HG03196 (cell line): ENCODE measurements around the gene NINJ2.
"Not testable (repeated sequence)": the region's sequence is repeated elsewhere in the genome, so short reads cannot be mapped to it uniquely, and the experiment has no call there.

Source experiments
- ATAC-seq: cut with Tn5 transposase; IDR thresholded peaks from one replicate; pipeline ENCODE4 v1.9.1; 2021; ENCODE audit not compliant: unreplicated experiment

Gene NINJ2, protein sequence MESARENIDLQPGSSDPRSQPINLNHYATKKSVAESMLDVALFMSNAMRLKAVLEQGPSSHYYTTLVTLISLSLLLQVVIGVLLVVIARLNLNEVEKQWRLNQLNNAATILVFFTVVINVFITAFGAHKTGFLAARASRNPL

DNA sequence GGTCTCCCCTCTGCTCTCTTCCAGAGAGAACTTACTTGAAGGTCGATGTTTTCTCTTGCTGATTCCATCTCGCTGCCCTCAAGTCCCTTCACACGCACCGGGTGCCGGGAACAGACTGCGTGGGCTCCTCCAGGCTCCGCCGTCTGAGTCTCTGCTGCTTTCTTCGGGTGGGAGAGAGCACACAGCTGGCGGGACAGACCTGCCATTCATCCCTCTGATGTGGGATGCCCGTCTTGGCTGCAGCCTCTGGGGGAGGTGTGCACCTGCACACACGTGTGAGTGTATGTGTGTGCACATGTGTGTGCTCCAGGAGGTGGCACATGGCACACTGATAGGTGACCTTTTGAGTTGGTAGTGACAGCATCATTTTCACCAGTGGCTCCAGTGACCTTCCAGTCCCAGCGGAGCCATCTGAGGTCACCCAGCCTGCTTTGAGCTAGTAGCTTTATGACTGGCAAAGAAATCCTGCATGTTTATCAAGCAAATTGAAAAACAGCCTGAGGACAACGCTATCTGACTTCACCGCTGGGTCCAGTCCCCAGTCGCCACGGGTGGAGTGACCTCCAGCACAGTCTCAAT lies at the start of gene NINJ2:
Gene NINJ2, minus strand, starts transcription at position 153 of the 579 bp plus-strand sequence. Its CDS starts 85 bp downstream, at position 68.
- ATAC-seq, result no peak

DNA sequence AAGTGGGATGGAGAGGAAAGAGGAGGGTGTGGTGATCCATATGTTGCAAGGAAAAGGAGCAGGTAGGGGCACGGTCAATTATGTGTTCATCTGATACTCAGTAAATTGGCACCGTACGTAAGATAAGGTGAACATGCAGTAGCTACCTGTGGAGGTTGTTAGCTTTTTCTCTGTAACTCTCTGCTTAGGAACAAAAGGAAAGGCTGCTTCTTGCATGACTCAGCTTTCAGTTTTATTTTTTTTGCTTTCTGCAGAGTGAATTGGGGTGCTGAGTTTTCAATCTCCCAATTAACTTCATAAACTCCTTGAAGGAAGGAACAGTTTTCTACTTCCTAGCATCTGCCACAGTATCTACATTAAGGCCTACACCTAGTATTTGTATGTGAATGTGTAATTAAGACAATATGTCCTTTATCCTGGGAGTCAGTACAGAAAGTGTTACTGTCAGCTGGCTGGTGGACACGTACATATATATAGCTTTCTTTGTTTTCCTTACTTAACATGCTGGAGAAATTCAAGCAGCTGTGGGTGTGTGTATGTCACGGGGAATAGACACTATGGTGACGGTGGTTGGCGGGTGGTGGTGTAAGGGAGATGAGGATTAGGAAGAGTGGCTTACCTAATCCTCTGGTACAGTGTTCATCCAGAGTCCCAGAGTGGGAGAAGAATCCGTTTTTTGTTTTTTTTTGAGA lies 49.1 kb upstream of the NINJ2 start:
- ATAC-seq, result no peak

DNA sequence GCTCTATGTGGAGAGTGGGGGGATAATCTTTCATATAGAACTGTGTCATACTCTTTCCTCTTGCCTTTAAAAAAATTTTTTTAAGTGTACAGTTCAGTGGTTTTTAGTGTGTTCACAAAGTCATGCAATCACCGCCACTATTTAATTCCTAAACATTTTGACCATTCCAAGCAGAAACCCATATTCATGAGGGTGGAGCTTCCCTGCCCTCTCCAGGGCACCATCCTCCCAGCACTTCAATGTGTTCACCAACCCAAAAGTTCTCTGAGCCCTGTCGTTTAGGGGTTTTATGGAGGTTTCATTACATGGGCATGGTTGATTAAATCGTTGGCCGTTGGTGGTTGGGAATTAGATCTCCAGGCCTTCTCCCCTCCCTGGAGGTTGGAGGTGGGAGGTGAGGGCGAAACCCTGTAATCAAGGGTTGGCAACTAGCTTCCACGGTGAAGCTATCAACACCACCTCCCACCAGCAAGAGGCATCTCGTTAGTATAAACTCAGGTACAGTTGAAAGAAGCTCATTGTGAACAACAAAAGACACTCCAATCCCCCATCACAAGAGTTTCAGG lies 46.3 kb upstream of the NINJ2 start:
- no peak for ATAC-seq

DNA sequence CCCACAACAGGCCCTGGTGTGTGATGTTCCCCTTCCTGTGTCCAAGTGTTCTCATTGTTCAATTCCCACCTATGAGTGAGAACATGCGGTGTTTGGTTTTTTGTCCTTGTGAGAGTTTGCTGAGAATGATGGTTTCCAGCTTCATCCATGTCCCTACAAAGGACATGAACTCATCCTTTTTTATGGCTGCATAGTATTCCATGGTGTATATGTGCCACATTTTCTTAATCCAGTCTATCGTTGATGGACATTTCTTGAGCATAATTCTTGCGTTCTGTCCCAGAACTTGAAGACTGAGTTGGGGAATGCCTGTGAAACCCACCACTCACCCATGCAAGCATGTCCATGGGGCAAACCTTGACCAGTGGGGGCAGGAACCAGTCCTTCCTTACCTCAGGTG lies 44.8 kb upstream of the NINJ2 start:
- ATAC-seq, result not testable (repeated sequence)

DNA sequence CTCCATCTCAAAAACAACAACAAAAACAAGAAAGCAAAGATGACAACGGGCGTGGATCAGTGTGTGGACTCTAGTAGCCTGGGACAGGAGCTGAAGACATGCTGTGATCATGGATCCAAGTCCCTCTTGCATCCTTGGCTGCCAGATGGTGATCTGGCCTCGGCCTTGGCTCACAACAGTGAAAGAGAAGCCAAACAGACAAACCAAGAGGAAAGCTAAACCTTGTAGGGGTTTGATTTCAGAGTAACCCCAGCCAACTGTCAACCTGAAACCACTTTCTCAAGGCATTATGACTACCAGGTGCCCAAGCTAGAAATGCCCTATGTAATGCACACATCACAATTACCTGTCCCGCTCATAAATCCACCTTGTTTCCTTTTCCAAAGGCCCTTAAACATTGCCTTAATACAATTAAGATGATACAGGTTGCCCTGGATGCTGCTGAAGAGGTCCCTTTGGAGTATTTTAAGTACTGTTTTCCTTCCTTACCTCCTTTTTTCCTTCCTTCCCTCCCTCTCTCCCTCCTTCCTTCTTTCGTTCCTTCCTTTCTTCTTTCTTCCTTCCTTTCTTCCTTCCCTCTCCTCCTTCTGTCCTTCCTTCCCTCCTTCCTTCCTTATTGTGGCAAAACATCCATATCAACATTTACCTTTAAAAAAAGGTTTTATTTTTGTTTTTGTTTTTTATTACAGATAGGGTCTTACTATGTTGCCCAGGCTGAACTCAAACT lies 41.4 kb upstream of the NINJ2 start:
- no peak for ATAC-seq

DNA sequence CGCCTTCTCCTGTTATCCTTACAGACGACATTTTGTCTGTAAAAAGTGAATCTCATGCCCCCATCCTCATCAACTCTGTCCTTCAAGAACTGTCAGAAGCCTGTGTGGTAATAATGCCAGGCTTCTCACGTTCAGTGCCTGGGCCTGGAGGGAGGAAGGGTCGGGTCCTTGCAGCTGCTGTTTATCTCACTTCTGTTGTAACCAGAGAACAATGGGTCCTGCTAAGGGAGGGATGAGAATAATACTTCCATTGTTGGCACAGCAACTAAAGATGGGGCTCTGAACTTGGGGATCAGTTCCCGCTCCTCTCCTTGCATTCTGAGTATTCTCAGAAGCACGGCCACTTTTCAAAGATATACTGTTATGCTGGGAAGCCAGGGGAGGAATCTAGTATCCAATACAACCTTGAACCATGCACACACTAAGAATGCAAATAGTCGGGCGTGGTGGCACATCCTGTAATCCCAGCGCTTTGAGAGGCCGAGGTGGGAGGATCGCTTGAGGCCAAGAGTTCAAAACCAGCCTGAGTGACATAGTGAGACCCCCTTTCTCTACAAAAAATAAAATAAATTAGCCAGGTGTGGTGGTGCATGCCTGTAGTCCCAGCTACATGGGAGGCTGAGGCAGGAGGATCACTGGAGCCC lies 38.8 kb upstream of the NINJ2 start:
- no peak for ATAC-seq

DNA sequence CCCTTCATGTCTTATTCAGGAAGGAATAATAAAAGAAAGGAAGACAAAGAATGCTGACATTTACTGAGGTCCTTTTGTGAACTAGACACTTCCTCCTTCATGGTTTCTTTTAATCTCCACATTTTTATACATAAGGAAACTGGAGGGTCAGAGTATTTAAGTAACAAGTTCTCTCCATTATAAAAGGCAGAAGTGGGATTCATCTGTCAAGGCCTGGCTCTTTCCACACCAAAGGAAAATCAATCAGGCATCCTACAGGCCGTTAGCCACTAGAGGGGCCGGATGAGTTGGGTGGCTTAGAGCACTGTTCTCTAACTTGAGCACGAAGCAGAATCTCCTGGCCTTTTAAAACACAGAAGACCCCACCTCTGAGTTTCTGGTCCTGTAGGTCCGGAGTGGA lies 36.8 kb upstream of the NINJ2 start:
- no peak for ATAC-seq

DNA sequence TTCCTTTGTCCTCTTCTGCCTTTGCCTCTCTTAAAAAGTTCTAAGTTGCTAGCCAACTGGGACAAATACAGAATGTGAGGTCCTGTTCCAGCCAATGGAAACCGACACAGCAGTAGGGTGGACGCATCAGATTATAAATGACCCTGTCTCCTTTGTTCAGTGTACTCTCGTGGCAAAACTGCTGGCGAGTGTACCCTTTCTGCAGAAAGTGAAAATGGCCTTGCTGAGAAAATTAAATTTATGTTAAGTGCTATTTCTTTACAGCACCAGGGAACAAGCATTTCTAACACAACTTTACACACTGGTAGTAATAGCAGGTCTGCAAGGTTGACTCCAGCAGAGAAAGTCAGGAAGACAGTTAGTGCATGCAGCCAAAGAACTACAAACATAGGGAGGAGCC lies 35.0 kb upstream of the NINJ2 start:
- not testable (repeated sequence) for ATAC-seq

DNA sequence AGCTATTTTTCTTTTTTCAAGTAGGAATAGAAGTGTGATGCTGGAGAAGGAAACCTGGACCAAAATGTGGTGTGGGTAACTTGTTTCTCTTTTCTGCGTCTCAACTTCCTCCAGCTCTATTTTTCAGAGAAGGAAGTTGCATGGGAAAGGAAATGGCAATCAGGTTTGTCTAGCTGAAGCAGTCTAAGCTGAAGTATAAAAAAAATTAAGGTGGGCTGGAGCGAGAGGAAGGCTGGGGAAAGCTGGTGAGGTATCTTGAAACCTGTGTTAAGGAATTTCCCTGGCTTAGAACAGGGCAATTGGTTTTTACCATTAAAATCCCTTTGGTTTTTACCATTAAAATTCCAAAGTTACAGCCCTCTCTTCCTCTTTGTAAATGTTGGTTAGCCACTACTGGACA lies 34.2 kb upstream of the NINJ2 start:
- no peak for ATAC-seq

DNA sequence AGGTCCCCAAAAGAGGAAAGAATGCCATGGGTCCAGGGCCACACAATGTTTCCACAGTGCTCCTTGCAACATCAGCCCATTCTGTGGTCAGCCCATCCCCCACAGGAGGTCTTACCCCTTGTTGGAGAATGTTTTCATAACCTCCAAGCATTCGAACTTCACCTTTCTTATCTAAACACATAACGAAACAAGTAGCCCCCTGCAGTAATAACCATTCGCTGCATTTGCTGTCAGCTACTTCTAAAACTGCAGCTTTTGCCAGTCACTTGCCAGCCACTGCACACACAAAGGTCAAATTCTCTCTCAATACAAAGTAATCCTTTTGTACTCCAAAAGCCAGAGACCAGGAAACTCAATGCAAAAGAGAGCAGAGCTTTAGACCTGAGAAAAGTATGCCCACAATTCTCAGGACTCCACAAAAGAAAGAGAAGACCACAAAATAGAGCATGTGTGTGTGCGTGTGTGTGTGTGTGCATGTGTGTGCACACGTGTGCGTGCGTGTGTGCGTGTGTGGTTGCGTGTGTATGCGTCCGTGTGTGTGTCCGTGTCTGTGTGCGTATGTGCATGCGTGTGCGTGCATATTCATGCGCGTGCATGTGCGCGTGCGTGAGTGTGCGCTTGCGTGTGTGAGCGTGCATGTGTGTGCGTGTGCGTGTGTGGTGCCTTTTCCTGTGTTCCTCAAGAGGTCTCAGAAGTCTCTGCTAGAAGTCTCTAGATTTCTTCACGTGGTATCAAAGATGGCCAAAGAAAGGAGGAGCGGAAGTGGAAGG lies 31.7 kb upstream of the NINJ2 start:
- no peak for ATAC-seq

DNA sequence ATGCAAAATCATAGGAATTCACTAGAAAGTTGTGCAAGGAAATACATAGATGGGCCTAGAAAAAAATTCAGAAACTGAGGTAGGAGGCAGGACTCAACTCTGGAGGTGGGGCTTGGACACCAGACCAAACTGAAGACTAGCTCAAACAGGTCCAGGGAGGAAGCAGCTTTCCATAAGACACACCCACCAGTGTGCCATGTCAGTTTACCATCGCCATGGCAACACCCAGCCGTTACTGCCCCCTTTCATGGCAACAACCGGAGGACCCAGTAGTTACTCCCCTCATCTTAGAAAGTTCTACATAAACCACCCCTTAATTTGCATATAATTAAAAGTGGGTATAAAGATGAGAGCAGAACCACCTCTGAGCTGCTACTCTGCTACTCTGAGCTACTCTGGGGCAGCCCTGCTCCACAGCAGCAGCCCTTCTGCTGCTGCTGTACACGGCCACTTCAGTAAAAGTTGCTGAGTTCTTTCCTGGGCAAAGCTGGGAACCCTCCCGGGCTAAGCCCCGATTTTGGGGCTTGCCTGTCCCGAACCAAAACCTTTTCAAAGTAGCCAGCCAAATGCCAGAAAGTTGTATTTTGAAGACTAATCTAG lies 30.8 kb upstream of the NINJ2 start:
- no peak for ATAC-seq

DNA sequence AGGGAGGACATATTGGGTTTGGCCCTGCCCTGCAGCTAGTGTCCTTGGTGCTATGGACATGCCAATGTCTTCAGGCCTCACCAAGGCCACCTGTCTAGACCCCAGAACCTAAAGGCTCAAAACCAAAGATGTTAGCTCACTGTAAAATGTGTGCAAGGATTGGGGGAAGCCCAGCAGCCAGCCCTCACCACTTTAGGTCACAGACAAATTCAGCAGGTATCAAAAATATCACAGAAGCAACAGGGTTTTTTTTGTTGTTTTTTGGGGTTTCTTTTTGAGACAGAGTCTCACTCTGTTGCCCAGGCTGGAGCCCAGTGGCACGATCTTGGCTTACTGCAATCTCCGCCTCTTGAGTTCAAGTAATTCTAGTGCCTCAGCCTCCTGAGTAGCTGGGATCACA lies 29.0 kb upstream of the NINJ2 start:
- no peak for ATAC-seq

DNA sequence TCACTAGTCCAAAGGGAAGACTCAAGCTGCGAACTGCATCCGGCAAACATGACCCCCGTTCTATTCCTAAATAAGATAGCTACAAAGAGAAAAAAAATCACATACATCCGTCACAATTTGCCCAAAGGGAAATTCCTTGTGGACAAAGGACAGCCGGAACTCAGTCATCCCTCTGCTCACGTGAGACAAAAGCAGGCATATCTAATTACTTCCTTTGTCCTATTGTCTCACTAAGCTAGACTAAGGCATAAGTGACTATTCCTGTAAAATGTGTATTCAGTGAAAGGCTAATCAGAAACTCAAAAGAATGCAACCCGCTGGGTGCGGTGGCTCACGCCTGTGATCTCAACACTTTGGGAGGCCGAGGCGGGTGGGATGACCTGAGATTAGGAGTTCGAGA lies 27.2 kb upstream of the NINJ2 start:
- no peak for ATAC-seq

DNA sequence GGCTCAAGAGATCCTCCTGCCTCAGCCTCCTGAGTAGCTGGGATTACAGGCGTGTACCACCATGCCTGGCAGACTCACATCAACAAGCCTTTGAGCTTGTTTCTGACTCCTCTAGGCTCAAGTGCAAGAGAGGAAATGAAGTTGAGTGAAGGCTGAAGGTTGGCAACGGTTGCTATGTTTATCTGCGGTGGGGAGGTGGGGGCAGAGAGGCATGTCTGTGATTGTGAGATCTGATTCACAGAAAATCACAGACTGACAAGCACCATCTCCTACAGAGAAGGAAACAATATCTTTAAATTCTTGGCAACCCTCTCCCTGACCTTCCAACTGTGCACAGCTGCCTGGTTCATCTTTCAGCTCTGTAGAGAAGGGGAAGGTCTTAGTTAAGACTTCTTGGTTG lies 22.1 kb upstream of the NINJ2 start:
- peak; percentile 67 for ATAC-seq

DNA sequence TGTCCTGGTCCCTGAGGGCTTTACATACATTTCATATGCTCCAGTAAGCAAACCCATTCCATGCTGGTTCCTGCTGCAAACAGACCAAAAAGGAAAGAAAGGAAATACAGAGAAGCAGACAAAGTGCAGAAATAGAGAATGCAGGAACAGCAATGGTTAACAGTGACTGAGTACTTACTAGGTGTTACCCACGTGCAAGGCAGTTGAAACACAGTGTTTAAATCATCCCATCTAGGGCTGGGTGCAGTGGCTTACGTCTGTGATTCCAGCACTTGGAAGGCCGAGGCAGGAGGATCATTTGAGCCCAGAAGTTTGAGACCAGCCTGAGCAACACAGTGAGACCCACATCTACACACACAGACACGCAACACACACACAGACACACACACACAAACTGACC lies 21.2 kb upstream of the NINJ2 start:
- ATAC-seq, result no peak

DNA sequence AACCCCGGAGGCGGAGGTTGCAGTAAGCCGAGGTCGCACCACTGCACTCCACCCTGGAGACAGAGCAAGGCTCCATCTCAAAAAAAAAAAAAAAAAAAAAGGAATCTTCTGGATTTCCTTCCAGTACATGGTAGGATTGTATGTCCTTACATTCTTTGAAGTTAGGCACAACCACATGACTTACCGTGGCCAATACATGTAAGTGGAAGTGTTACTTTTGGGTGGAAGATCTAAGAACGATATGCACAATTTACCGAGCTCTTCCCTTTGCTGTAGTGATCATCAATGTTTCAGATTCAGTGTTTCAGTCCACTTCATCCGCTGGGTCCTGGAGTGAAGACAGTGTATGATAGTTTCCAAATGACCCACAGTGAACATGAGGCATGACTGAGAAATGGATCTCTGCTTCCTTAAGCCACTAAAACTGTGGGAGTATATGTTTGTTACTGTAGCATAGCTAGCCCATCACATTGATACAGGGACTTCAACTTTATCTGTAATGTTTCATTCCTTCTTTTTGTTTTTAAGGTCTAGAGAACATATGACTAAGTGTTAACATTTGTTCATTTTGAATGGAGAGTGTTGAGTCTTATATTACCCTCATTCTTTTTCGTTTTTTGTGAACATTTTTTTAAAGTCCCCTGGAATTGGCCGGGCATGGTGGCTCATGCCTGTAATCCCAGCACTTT lies 18.5 kb upstream of the NINJ2 start:
- ATAC-seq, result no peak

DNA sequence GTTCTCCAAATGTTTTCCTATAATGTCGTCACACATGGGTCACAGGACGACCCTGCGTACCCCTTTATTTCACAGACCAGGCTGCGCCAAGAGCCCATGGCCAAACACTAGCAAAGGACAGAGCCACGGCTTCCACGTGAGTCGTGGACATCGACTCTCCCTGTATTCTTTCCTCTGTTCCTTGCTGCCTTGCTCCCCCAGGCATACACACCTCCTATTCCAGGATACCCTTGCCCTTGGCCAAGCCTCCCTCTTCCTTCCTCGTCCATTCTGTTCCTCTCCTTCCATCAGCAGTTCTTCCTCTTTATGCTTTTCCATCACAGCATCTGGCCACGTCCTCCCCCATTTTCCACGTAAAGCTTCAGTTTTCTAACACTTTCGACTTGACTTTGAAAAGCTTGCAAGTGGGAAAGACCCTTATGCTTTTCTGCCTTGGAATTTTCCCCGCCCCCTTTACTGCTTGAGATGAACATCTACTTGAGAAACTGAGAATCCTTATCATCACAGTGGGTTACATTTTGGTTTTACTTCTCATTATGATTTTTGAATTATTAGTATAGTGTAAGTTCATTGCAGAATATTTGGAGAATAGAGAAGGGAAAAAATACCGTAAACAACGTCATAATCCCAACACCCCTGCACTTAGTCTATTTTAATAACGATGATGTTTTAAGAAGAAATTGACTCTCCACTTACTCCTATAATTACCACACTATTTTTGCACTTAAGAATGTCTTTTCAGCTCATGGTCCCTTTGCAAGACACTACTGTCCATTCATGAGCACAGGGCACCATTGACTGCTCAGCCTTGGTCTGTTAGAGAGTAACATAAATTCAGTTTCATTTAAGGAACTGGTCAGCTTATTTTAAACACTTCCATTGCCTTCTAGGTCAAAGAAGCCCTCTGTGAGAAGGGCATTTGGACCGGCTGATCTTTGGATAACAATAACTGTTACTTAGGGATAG lies 15.8 kb upstream of the NINJ2 start:
- no peak for ATAC-seq

DNA sequence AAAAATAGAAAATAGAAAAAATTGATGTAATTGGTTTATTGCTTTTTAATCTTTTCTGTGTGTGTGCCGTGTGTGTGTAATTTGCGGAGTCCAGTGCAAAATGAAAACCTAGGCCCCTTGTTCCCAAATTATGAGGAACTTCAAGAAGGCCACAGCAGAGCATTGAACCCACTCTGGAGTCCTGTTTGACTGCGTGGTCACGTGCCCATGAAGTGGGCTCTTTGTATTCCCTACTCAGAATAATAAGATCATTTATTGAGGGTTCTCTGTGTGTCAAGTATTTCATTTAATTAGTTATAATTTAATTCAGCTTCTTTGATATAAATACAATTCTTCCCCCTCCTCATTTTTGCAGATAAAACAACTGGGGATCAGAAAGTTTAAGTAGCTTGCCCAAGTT lies 12.3 kb upstream of the NINJ2 start:
- ATAC-seq, result no peak
